ENCODE data around the gene RNF144A. TPM values are rescaled to one million over a fixed set of nuclear protein-coding genes. Genes with fewer than 3 reads are reported as not detected.
"Not testable (repeated sequence)": the region's sequence is repeated elsewhere in the genome, so short reads cannot be mapped to it uniquely, and the experiment has no call there.

Gene RNF144A
- total and polyA plus RNA-seq, 7 donors, result 2.4 to 15.6 (median 8.7) TPM

DNA sequence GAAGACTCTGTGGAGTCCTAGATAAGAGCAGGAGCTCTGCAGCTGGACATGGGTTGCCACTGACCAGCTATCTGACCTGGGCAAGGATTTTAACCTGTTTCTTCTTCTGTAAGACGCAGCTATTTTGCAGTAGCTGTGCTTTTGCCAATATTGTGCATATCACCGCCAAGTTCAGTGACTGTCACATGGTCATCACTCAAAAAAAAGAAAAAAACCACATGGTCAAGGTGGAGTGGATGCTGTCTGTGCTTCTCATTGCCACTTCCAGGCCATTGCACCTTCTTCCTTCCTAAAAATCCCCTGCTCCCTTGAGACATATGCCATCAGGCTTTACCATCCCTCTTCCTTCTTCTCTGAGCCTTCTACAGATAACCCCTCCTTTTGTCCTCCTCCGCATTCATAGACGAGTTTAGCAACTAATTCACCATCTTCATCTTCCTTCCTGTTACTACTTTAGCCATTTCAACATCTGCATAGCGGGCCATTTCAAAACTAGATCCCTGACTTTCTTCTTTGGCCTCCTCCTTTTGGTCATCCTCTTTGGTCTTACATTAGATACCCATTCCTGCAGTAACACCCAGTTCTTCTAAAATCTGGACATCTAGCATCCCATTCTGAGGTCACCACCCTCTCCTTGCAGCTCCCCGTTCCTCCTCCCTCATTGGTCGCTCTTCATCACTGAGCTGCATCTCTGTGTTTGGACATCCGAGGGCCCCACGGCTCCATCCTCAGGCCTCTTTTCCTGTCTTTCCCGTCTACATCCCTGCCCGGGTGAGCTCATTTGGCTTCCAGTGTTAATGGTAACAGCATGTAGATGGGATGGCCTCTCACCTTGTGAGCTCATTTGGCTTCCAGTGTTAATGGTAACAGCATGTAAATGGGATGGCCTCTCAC lies 17.8 kb downstream of the RNF144A start:
- Histone ChIP-seq H3K9me3 (no peaks in the 10 kb centered on the region), H3K27me3 (ENCODE audit: insufficient read depth in 3 of 3, low read length in 2 of 3) (no peaks in the 10 kb centered on the region), H3K4me1 (peaks cover 54% of the 10 kb centered on the region), H3K27ac (no peak overlapping the region), H3K4me3 (no peak overlapping the region), H3K36me3 (ENCODE audit: insufficient read depth in 1 of 2, low read depth in 1 of 2) (no peaks in the 10 kb centered on the region)
- no peak for ATAC-seq
- intact Hi-C loops (cut with DNase I), result no loop called here
- 82 to 87% (median 82%) methylated on average over 11 of the region's 11 CpGs for whole genome bisulfite sequencing, 3 donors
- no peak for DNase-seq
- TF ChIP-seq CTCF (IDR thresholded peaks at IDR 0.05), result no peak

GRCh38 chr2:6935652-6936020 lies 18.4 kb downstream of the RNF144A start:
- WGBS, 3 donors, result 87 to 92% (median 92%) methylated on average over 4 of the region's 4 CpGs
- H3K4me3 ChIP-seq; ATAC-seq; H3K36me3 ChIP-seq (ENCODE audit: insufficient read depth in 1 of 2, low read depth in 1 of 2); H3K27ac ChIP-seq; H3K9me3 ChIP-seq; intact Hi-C loops (cut with DNase I); H3K27me3 ChIP-seq (ENCODE audit: insufficient read depth in 3 of 3, low read length in 2 of 3); DNase-seq: not testable (repeated sequence)
- H3K4me1 ChIP-seq, result peaks cover 58% of the 10 kb centered on the region

DNA sequence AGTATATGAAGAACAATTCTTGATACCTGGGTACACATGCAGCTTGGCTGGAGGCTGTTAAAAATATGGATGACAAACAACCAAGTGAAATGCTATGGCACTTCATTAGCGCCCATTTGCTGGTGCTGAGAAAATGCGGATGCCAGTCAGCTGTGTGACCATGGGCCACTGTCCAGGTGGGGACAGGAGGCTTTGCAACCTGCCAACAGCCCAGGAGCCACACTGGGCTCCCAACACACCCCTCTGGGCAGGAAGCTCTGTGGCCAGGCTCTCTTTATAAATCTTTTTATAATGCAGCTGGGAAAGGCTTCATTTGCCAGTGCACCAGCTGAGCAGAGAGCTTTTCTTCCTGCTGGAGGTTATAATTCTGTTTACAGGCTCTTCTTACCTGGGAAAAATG lies 19.9 kb downstream of the RNF144A start:
- Histone ChIP-seq H3K9me3 (no peaks in the 10 kb centered on the region), H3K4me1 (peaks cover 59% of the 10 kb centered on the region), H3K27me3 (ENCODE audit: insufficient read depth in 3 of 3, low read length in 2 of 3) (no peaks in the 10 kb centered on the region), H3K36me3 (ENCODE audit: insufficient read depth in 1 of 2, low read depth in 1 of 2) (no peaks in the 10 kb centered on the region), H3K27ac (peak overlapping the region; percentile 11), H3K4me3 (no peak overlapping the region)
- whole genome bisulfite sequencing, 3 donors, result 29 to 49% (median 33%) methylated on average over 2 of the region's 2 CpGs
- intact Hi-C loops (cut with DNase I), result no loop called here
- ATAC-seq (peak in 3 of 4 donors; percentile 35 to 54 (median 54)), DNase-seq (no peak)
- TF ChIP-seq CTCF (IDR thresholded peaks at IDR 0.05), result no peak

DNA sequence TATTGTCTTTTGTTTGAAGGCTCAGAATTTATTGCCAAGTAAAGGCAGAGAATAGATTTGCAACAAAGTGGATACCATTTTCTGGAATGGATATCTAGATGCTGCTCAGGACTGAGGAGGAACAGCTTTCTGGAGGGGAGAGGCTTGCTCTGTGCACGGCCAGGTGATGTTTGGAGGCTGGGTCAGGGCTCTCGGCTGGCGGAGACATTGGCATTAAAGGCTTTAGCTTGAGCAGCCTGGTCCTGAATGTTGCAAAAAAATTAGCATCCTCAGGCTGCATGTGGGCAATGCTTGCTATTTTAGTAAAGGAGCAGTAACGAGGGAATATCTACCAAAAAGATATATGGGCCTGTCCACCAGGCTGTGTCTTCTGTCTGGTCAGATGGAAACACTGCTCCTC lies 20.4 kb downstream of the RNF144A start:
- Histone ChIP-seq H3K9me3 (no peaks in the 10 kb centered on the region), H3K27me3 (ENCODE audit: insufficient read depth in 3 of 3, low read length in 2 of 3) (no peaks in the 10 kb centered on the region), H3K4me3 (no peak overlapping the region), H3K27ac (peak overlapping the region; percentile 11), H3K36me3 (ENCODE audit: insufficient read depth in 1 of 2, low read depth in 1 of 2) (no peaks in the 10 kb centered on the region), H3K4me1 (peaks cover 57% of the 10 kb centered on the region)
- ATAC-seq (no peak), DNase-seq (no peak)
- intact Hi-C loops (cut with DNase I), result no loop called here
- no peak for TF ChIP-seq CTCF (IDR thresholded peaks at IDR 0.05)
- 45 to 62% (median 46%) methylated on average over 4 of the region's 4 CpGs for WGBS, 3 donors

DNA sequence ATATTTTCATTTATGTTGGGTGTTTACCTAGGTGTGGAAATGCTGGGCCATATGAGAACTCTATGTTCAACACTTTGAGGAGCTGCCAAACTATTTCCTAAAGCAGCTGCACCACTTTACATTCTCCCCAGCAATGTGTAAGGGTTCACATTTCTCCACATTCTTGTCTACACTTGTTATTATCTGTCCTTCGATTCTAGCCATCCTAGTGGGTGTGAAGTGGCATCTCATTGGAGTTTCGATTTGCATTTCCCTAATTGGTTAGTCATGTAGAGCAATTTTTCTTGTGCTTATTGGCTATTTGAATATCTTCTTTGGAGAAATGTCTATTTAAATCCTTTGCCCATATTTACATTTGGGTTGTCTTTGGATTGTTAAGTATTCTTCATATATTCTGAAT lies 21.9 kb downstream of the RNF144A start:
- 63 to 70% (median 66%) methylated on average over 2 of the region's 2 CpGs for WGBS, 3 donors
- intact Hi-C loops (cut with DNase I), result no loop called here
- DNase-seq, result no peak

More for the DNA sequence above, 21.9 kb downstream of the RNF144A start:
- Histone ChIP-seq H3K36me3 (ENCODE audit: insufficient read depth in 1 of 2, low read depth in 1 of 2) (no peaks in the 10 kb centered on the region), H3K4me1 (peaks cover 48% of the 10 kb centered on the region), H3K4me3 (no peak overlapping the region), H3K27ac (no peak overlapping the region), H3K27me3 (ENCODE audit: insufficient read depth in 3 of 3, low read length in 2 of 3) (no peaks in the 10 kb centered on the region), H3K9me3 (no peaks in the 10 kb centered on the region)
- no peak for ATAC-seq
- no peak for TF ChIP-seq CTCF (IDR thresholded peaks at IDR 0.05)

Measured in psoas muscle (tissue), 8 donors.